ENCODE measurements around the gene INTS11. TPM values are rescaled to one million over a fixed set of nuclear protein-coding genes. Genes with fewer than 3 reads are reported as not detected.

Gene INTS11
- total and polyA plus RNA-seq, 2 of the 8 experiments (the other 6 are each of a cell fraction or from before 2014, with no cell fraction given), result 113 to 243 TPM

DNA sequence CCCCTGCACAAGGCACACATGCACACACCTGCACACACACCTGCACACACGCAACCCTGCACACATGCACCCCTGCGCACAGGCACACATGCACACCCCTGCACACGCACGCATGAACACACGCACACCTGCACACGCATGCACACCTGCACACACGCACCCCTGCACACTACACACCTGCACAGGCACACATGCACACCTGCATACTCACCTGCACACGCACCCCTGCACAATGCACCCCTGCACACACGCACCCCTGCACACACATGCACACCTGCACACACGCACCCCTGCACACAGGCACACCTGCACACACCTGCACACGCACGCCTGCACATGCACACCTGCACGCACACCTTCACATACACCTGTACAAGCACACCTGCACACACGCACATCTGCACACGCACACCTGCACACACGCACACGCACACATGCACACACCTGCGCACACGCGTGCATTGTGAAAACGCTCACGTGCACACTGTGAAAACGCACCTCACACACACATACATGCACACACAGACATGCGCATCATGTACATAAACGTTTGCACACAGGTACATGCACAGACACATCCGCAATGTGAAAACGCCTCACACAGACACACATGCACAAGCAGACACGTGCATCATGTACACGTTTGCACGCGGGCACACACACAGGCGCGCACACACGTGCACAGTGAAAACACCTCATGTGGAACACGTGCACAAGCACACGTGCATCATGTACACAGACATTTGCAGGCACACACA, 16.5 kb upstream of the INTS11 start:
- no peak for DNase-seq (ENCODE audit: low read depth in 1 of 2, low spot score in 2 of 2)
- H2AK5ac ChIP-seq (ENCODE audit: low read depth, low read length), result no peak overlapping the region
- ChIA-PET POLR2A (ENCODE audit: partially characterized antibody) (interaction anchor here (0.8 to 1.2 kb wide), 3 partner anchors 15 to 34 kb away, joined by 3 to 4 read pairs (median 3); partner anchors contain the start of gene AURKAIP1), CTCF (ENCODE audit: partially characterized antibody) (interaction anchor here (1.5 kb wide), 1 partner anchor 31 kb away, joined by 5 read pairs; no protein-coding TSS in a partner anchor)
- no peak overlapping the region for H3K23ac ChIP-seq (ENCODE audit: insufficient read length)
- peak overlapping the region; percentile 89 for H4K91ac ChIP-seq (replicated peaks; ENCODE audit: insufficient read length, low read length)
- H2BK120ac ChIP-seq (replicated peaks; ENCODE audit: low read depth, low read length), result no peak overlapping the region
- H3K27me3 ChIP-seq (replicated peaks in 1 of 4; ENCODE audit: control insufficient read depth in 3 of 4, extremely low read depth in 1 of 4, insufficient read depth in 3 of 4, low read length in 3 of 4), result no peaks in the 10 kb centered on the region; a peak in 1 of 7 replicates
- H3K79me1 ChIP-seq (ENCODE audit: low read depth, low read length), result peaks cover 14% of the 10 kb centered on the region
- peaks cover 0 to 2% (median 0%) of the 10 kb centered on the region in 4 experiments; a peak in 3 of 7 replicates for H3K4me1 ChIP-seq (replicated peaks in 1 of 4; ENCODE audit: control insufficient read depth in 3 of 4, insufficient read depth in 4 of 4, low read length in 3 of 4)
- WGBS, 2 experiments (ENCODE audit: extremely low coverage in 1 of 2, insufficient coverage in 1 of 2, insufficient read length in 1 of 2, insufficient replicate concordance in 2 of 2, low coverage in 1 of 2, low lambda C conversion rate in 2 of 2, missing lambda C conversion rate in 1 of 2), result 91% methylated on average over 36 of the region's 36 CpGs; no CpG with 5 or more reads in 1 of the 2 experiments
- peak overlapping the region; percentile 16 for H3K14ac ChIP-seq (ENCODE audit: insufficient read length)
- FAIRE-seq, result no peak
- H2BK12ac ChIP-seq (ENCODE audit: low read depth, low read length), result peak overlapping the region; percentile 68; the same call in 1 of the 2 replicates
- no peak overlapping the region for H2AFZ ChIP-seq (ENCODE audit: low read length)
- no peak overlapping the region for H3K4me2 ChIP-seq (ENCODE audit: insufficient read depth in 1 of 2, low read depth in 2 of 2, low read length in 2 of 2)
- no peak overlapping the region for H3K4me3 ChIP-seq (ENCODE audit: extremely low read depth in 1 of 4, insufficient read depth in 2 of 4, low read depth in 3 of 4, low read length in 4 of 4)
- H2BK15ac ChIP-seq (ENCODE audit: low read length), result no peak overlapping the region
- H4K20me1 ChIP-seq (replicated peaks in 1 of 2; ENCODE audit: control insufficient read depth in 1 of 2, insufficient read depth in 2 of 2, low read length in 2 of 2), result peaks cover 16 to 40% of the 10 kb centered on the region in 2 experiments
- peak overlapping the region; percentile 60; the same call in 1 of the 2 replicates for H2BK5ac ChIP-seq (ENCODE audit: low read depth, low read length)
- H4K8ac ChIP-seq (ENCODE audit: extremely low read depth, insufficient read depth, low read length), result peak overlapping the region; percentile 79
- no peak overlapping the region for H3K4ac ChIP-seq (replicated peaks; ENCODE audit: insufficient read length, low read depth, low read length)
- no peak overlapping the region for H4K5ac ChIP-seq (ENCODE audit: insufficient read length, low read depth, low read length)
- H3K9ac ChIP-seq (replicated peaks in 1 of 4; ENCODE audit: extremely low read depth in 1 of 4, low read depth in 3 of 4, low read length in 3 of 4), result no peak overlapping the region
- no peak overlapping the region for H3K56ac ChIP-seq (replicated peaks; ENCODE audit: insufficient read length, low read depth, low read length)
- no peak overlapping the region for H3K27ac ChIP-seq (ENCODE audit: low read depth, low read length)
- H3K9me3 ChIP-seq (ENCODE audit: insufficient read depth in 2 of 2, low read depth in 1 of 2, low read length in 1 of 2), result peaks cover 0 to 5% of the 10 kb centered on the region in 2 experiments; a peak in 1 of 4 replicates
- H2BK20ac ChIP-seq (ENCODE audit: low read length), result peak overlapping the region; percentile 64; the same call in 1 of the 2 replicates
- H3K79me2 ChIP-seq (ENCODE audit: control insufficient read depth in 1 of 2, insufficient read depth in 2 of 2, low read length in 2 of 2), result peaks cover 0 to 6% of the 10 kb centered on the region in 2 experiments; a peak in 1 of 4 replicates
- no peaks in the 10 kb centered on the region; the same call in 1 of the 2 replicates for H3K23me2 ChIP-seq (ENCODE audit: low read depth, low read length)
- H3K18ac ChIP-seq (ENCODE audit: extremely low read depth, low read length), result no peak overlapping the region
- H3K36me3 ChIP-seq (ENCODE audit: control insufficient read depth in 2 of 4, insufficient read depth in 4 of 4, low read length in 3 of 4), result peaks cover 2 to 42% (median 15%) of the 10 kb centered on the region in 4 experiments; a peak in 7 of 8 replicates
- TF ChIP-seq ZNF274 (IDR thresholded peaks at IDR 0.05; ENCODE audit: borderline replicate concordance, extremely low read depth, low read length) (no peak), SUZ12 (IDR thresholded peaks at IDR 0.05; ENCODE audit: low read length) (no peak), SRF (IDR thresholded peaks at IDR 0.05; ENCODE audit: low read depth, low read length) (no peak), FOSL1 (IDR thresholded peaks at IDR 0.05; ENCODE audit: insufficient read depth, low read depth, low read length) (no peak), SIX5 (IDR thresholded peaks at IDR 0.05; ENCODE audit: low read depth, low read length) (no peak), KDM5A (IDR thresholded peaks at IDR 0.05; ENCODE audit: low read length) (no peak)

Data from H1 (cell line).